Astrocyte of the cerebellum (primary cell): ENCODE measurements around the gene TKTL1.

Experiments used
- DNase-seq: peaks from one replicate; pipeline ENCODE4 v3.0.0-alpha.2; 2011; ENCODE audit warnings: low read depth
- H3K4me3 ChIP-seq: 2 replicates; pipeline ENCODE4 v1.5.1; 2011; ENCODE audit warnings: mild to moderate bottlenecking, low read depth, low read length, moderate library complexity
- in situ Hi-C: cut with HindIII; loops from 2 replicates; pipeline ENCODE4 v1.10.0; 2017; ENCODE audit warnings: low sequenced_read_pairs
- TF ChIP-seq, protein P1 (sequence below): IDR thresholded peaks from 2 replicates; pipeline ENCODE4 v1.5.1; 2012; ENCODE audit warnings: low read length, low read depth, moderate library complexity, mild to moderate bottlenecking; ENCODE audit errors: missing control alignments

TKTL1 gene

GRCh38 chrX:154315416-154315815, 19.8 kb downstream of the TKTL1 start:
- TF ChIP-seq, protein P1, sequence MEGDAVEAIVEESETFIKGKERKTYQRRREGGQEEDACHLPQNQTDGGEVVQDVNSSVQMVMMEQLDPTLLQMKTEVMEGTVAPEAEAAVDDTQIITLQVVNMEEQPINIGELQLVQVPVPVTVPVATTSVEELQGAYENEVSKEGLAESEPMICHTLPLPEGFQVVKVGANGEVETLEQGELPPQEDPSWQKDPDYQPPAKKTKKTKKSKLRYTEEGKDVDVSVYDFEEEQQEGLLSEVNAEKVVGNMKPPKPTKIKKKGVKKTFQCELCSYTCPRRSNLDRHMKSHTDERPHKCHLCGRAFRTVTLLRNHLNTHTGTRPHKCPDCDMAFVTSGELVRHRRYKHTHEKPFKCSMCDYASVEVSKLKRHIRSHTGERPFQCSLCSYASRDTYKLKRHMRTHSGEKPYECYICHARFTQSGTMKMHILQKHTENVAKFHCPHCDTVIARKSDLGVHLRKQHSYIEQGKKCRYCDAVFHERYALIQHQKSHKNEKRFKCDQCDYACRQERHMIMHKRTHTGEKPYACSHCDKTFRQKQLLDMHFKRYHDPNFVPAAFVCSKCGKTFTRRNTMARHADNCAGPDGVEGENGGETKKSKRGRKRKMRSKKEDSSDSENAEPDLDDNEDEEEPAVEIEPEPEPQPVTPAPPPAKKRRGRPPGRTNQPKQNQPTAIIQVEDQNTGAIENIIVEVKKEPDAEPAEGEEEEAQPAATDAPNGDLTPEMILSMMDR: no peak
- in situ Hi-C loops: no loop called here
- DNase-seq: no peak
- no peak overlapping the region for H3K4me3 ChIP-seq

DNA sequence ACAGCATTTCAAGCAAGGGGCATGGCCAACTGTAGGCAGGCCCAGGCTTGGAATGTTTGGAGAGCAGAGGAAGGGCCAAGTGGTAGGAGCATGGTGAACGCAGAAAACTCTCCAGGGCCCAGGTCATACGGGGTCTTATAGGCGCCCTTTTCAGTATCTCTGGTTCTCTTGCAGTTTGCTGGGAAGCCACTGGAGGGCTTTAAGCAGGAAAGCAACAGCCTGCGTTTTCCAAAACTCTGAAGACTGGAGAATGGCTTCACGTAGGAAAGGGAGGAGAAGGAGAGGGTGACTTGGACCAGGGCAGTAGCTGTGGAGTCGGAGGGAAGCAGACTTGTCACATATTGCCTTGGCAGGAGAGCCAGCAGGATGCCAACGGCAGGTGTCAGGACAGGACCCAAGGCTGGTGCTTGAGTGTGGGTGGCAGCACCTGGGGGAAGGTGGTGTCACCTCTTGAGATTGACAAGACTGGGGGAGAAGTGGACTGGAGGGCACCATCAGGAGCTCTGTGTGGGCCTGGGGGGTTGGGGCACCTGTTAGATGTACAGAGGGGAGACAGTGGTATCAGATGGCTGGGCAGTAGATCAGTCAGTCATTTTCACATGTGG, 21.9 kb downstream of the TKTL1 start:
- in situ Hi-C loops: no loop called here
- H3K4me3 ChIP-seq: no peak overlapping the region
- DNase-seq: no peak
- TF ChIP-seq, protein P1: peak; percentile 66

GRCh38 chrX:154320406-154320805, 24.8 kb downstream of the TKTL1 start:
- TF ChIP-seq, protein P1: no peak
- in situ Hi-C loops: no loop called here

DNA sequence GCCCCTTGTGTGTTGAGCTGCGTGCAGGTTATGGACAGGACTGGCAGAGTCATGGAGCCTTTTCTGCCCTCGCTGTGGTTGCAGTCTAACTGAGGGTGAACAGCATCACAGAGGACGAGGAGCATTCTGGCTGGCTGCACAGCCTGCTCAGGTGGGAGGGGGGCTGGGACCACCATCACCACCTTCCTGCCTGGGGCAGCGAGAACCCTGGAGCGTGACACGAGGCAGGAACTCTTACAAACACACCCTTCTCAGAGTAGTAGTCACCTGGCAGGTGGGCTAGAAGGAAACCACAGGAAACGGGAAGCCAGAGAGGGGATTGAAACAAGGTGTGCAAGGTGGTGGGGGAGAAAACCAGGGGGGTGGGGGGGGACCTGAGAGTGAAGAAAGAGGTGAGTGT, 25.6 kb downstream of the TKTL1 start:
- H3K4me3 ChIP-seq: no peak overlapping the region
- DNase-seq: no peak
- in situ Hi-C loops: no loop called here
- TF ChIP-seq, protein P1: no peak

More at GRCh38 chrX:154320406-154320805, 24.8 kb downstream of the TKTL1 start:
- DNase-seq: no peak
- no peak overlapping the region for H3K4me3 ChIP-seq

DNA sequence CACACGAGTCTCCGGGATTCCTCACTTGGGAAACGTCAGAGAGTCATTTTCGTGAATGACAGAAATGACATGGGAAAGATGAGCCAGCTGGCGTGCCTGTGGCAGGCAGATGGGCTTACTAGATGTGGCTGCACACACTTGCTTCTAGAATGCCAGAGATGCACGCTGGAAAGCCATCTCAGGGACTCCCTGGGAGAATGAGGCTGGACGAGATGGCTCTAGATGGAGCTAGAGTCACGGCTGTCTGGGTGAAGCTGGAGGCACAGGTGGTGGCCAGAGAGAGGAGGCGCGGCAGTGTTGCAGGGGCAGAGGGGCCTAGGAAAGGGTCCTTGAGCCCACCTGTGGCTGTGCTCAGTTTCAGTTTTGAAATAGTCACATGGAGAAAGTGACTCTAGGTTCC, 26.0 kb downstream of the TKTL1 start:
- no peak for DNase-seq
- TF ChIP-seq, protein P1: no peak
- in situ Hi-C loops: no loop called here
- no peak overlapping the region for H3K4me3 ChIP-seq

DNA sequence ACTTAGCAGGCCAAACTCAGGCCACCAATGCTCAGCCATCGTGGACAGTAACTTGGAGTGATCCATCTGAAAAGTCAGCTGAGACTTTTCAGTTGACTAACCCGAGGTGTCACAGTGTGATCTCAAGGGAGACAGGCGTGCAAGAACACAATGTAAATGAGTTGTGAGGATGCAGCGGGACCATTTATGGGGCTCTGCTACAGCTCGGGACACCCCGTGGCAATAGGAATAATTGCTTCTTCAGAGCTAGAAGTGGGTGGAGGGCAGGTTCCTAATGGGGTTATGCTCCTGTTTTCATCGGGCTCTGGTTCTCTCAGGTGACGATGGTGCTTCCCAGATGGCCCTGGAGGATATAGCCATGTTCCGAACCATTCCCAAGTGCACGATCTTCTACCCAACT, 27.3 kb downstream of the TKTL1 start:
- in situ Hi-C loops: no loop called here
- TF ChIP-seq, protein P1: no peak
- no peak overlapping the region for H3K4me3 ChIP-seq
- DNase-seq: no peak
